ENCODE results near the gene C1orf115.

DNA sequence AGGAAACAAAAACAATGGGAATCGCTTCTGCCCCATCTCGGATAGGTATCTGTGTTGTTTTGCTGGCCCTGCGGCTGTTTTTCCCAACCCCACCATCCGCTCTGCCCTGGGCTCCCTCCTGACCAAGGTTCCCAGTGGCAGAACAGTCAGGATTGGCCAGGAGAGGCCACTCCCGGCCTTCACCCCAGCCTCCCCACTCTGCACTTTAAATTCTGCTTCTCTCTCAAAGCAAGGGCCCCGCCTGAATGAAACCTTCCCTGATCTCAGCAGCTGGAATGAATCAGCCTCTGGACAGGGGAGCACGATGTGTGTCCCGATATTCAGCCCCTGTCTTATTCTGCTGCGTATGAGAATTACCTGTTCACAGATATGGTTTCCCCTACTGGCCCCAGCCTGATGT lies 16.3 kb downstream of the C1orf115 start:
- TF ChIP-seq, protein P1, sequence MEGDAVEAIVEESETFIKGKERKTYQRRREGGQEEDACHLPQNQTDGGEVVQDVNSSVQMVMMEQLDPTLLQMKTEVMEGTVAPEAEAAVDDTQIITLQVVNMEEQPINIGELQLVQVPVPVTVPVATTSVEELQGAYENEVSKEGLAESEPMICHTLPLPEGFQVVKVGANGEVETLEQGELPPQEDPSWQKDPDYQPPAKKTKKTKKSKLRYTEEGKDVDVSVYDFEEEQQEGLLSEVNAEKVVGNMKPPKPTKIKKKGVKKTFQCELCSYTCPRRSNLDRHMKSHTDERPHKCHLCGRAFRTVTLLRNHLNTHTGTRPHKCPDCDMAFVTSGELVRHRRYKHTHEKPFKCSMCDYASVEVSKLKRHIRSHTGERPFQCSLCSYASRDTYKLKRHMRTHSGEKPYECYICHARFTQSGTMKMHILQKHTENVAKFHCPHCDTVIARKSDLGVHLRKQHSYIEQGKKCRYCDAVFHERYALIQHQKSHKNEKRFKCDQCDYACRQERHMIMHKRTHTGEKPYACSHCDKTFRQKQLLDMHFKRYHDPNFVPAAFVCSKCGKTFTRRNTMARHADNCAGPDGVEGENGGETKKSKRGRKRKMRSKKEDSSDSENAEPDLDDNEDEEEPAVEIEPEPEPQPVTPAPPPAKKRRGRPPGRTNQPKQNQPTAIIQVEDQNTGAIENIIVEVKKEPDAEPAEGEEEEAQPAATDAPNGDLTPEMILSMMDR (IDR thresholded peaks at IDR 0.05; ENCODE audit: insufficient read depth, low read length, poor library complexity, severe bottlenecking), result no peak
- no peak for TF ChIP-seq EZH2phosphoT487 (conservative IDR thresholded peaks at IDR 0.05; ENCODE audit: low read length)
